ENCODE measurements around the gene FAM111A.

The FAM111A gene

GRCh38 chr11:59181746-59182456 lies 39.2 kb downstream of the FAM111A start:
- H3K27me3 ChIP-seq (ENCODE audit: insufficient read depth, poor library complexity, severe bottlenecking) = no peaks in the 10 kb centered on the region
- no peak for DNase-seq (ENCODE audit: low read depth in 1 of 2, low spot score in 1 of 2)
- no peak overlapping the region for H3K27ac ChIP-seq (replicated peaks)
- H3K4me3 ChIP-seq (replicated peaks; ENCODE audit: insufficient read depth, low read length) = no peak overlapping the region
- no peak for TF ChIP-seq CTCF (IDR thresholded peaks at IDR 0.05; ENCODE audit: insufficient read depth, low read length)
- TF ChIP-seq GABPA (IDR thresholded peaks at IDR 0.05; ENCODE audit: low read depth) = no peak
- TF ChIP-seq SPI1 (IDR thresholded peaks at IDR 0.05; ENCODE audit: borderline replicate concordance, low read depth) = no peak
- TF ChIP-seq POLR2AphosphoS5 (IDR thresholded peaks at IDR 0.05; ENCODE audit: low read depth) = no peak
- TF ChIP-seq REST (IDR thresholded peaks at IDR 0.05; ENCODE audit: insufficient replicate concordance, low read depth) = no peak

- no peak for DNase-seq (ENCODE audit: low read depth in 1 of 2, low spot score in 1 of 2)
- Histone ChIP-seq H3K27me3 (ENCODE audit: insufficient read depth, poor library complexity, severe bottlenecking) (no peaks in the 10 kb centered on the region), H3K4me3 (replicated peaks; ENCODE audit: insufficient read depth, low read length) (no peak overlapping the region), H3K27ac (replicated peaks) (no peak overlapping the region)
- TF ChIP-seq POLR2AphosphoS5 (IDR thresholded peaks at IDR 0.05; ENCODE audit: low read depth) = no peak
- no peak for TF ChIP-seq CTCF (IDR thresholded peaks at IDR 0.05; ENCODE audit: insufficient read depth, low read length)
- no peak for TF ChIP-seq GABPA (IDR thresholded peaks at IDR 0.05; ENCODE audit: low read depth)
- TF ChIP-seq SPI1 (IDR thresholded peaks at IDR 0.05; ENCODE audit: borderline replicate concordance, low read depth) = no peak
- TF ChIP-seq REST (IDR thresholded peaks at IDR 0.05; ENCODE audit: insufficient replicate concordance, low read depth) = no peak
Observed at GRCh38 chr11:59182457-59183151, 39.9 kb downstream of the FAM111A start.

- TF ChIP-seq POLR2AphosphoS5 (IDR thresholded peaks at IDR 0.05; ENCODE audit: low read depth) (no peak), CTCF (IDR thresholded peaks at IDR 0.05; ENCODE audit: insufficient read depth, low read length) (no peak), SPI1 (IDR thresholded peaks at IDR 0.05; ENCODE audit: borderline replicate concordance, low read depth) (no peak), GABPA (IDR thresholded peaks at IDR 0.05; ENCODE audit: low read depth) (no peak), REST (IDR thresholded peaks at IDR 0.05; ENCODE audit: insufficient replicate concordance, low read depth) (no peak)
- no peak for DNase-seq (ENCODE audit: low read depth in 1 of 2, low spot score in 1 of 2)
- Histone ChIP-seq H3K4me3 (replicated peaks; ENCODE audit: insufficient read depth, low read length) (no peak overlapping the region), H3K27ac (replicated peaks) (no peak overlapping the region), H3K27me3 (ENCODE audit: insufficient read depth, poor library complexity, severe bottlenecking) (no peaks in the 10 kb centered on the region)
Observed at GRCh38 chr11:59183771-59184170, 41.1 kb downstream of the FAM111A start.

All from HL-60 (cell line).